Endothelial cell of umbilical vein (primary cell): ENCODE measurements around the gene DDX10.

Source experiments
- EZH2 ChIP-seq: IDR thresholded peaks from 2 replicates; pipeline ENCODE4 v1.6.1; 2012; ENCODE audit warnings: borderline replicate concordance, low read depth, mild to moderate bottlenecking, moderate library complexity, low read length, inconsistent platforms; ENCODE audit not compliant: severe bottlenecking
- GATA2 ChIP-seq: IDR thresholded peaks from 2 replicates; pipeline ENCODE4 v1.7.0; 2011; ENCODE audit warnings: low read depth, mild to moderate bottlenecking, moderate library complexity, mixed read lengths, low read length; ENCODE audit not compliant: insufficient read length, insufficient read depth
- JUN ChIP-seq: IDR thresholded peaks from 2 replicates; pipeline ENCODE4 v1.6.1; 2011; ENCODE audit warnings: borderline replicate concordance, low read depth; ENCODE audit not compliant: insufficient read length, insufficient read depth
- MYC ChIP-seq: IDR thresholded peaks from one replicate; pipeline ENCODE4 v1.6.1; 2011; ENCODE audit warnings: mild to moderate bottlenecking, low read depth, low read length
- POLR2A ChIP-seq: IDR thresholded peaks from 2 replicates; pipeline ENCODE4 v1.6.1; 2012; ENCODE audit warnings: low read depth, mild to moderate bottlenecking, control low read depth, low read length
- POLR2AphosphoS5 ChIP-seq: IDR thresholded peaks from 2 replicates; pipeline ENCODE4 v1.6.1; 2012; ENCODE audit warnings: low read depth, mild to moderate bottlenecking, control low read depth, low read length, moderate library complexity; ENCODE audit not compliant: insufficient read depth
- TF ChIP-seq, protein P1 (sequence below), 2 donors: IDR thresholded peaks; 1 replicate in 1 of 2; 2 replicates in 1 of 2; pipeline ENCODE4 v1.5.1; 2011; ENCODE audit warnings: low read length in 2 of 2, mild to moderate bottlenecking in 2 of 2, moderate library complexity in 2 of 2, control low read depth in 1 of 2, inconsistent platforms in 1 of 2, low read depth in 1 of 2; ENCODE audit not compliant: insufficient read depth in 1 of 2; ENCODE audit errors: extremely low read depth in 1 of 2
- TF ChIP-seq, protein P2 (sequence below): IDR thresholded peaks from 2 replicates; pipeline ENCODE4 v1.6.1; 2011; ENCODE audit not compliant: insufficient read depth, insufficient read length

DNA sequence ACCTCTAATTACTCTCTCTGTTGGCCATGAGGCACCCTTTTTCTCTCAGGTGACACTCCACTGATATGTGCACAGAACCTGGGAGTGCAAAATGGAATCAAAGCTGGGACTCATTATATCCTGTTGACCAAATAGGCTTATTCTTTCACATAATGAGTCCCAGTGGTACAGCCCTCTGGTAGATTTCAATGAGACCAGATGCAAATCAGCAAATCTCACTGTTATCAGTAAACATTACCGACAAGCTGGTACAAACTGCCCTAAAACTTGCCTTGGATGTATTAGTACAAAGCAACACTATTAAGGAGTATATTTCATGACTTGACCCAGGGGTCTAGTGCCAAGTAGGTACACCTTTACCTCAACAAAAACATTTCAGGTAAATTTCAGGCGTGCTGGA is 128.3 kb downstream of the DDX10 start:
- TF ChIP-seq POLR2A (no peak), EZH2 (no peak), POLR2AphosphoS5 (no peak), GATA2 (no peak), JUN (no peak), MYC (no peak)
- TF ChIP-seq, protein P1, sequence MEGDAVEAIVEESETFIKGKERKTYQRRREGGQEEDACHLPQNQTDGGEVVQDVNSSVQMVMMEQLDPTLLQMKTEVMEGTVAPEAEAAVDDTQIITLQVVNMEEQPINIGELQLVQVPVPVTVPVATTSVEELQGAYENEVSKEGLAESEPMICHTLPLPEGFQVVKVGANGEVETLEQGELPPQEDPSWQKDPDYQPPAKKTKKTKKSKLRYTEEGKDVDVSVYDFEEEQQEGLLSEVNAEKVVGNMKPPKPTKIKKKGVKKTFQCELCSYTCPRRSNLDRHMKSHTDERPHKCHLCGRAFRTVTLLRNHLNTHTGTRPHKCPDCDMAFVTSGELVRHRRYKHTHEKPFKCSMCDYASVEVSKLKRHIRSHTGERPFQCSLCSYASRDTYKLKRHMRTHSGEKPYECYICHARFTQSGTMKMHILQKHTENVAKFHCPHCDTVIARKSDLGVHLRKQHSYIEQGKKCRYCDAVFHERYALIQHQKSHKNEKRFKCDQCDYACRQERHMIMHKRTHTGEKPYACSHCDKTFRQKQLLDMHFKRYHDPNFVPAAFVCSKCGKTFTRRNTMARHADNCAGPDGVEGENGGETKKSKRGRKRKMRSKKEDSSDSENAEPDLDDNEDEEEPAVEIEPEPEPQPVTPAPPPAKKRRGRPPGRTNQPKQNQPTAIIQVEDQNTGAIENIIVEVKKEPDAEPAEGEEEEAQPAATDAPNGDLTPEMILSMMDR (IDR thresholded peaks at IDR 0.05; ENCODE audit: extremely low read depth in 1 of 2, insufficient read depth in 1 of 2, low read depth in 1 of 2, low read length in 2 of 2): no peak
- TF ChIP-seq, protein P2, sequence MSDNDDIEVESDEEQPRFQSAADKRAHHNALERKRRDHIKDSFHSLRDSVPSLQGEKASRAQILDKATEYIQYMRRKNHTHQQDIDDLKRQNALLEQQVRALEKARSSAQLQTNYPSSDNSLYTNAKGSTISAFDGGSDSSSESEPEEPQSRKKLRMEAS: no peak
